GM12801 (cell line): Measurements from ENCODE around the gene BTG1.

Experiments
- TF ChIP-seq, protein P1 (sequence below): IDR thresholded peaks from one replicate; pipeline ENCODE4 v1.5.1; 2011; ENCODE audit warnings: control low read depth; ENCODE audit not compliant: insufficient read length; ENCODE audit errors: extremely low read depth

BTG1 gene

DNA sequence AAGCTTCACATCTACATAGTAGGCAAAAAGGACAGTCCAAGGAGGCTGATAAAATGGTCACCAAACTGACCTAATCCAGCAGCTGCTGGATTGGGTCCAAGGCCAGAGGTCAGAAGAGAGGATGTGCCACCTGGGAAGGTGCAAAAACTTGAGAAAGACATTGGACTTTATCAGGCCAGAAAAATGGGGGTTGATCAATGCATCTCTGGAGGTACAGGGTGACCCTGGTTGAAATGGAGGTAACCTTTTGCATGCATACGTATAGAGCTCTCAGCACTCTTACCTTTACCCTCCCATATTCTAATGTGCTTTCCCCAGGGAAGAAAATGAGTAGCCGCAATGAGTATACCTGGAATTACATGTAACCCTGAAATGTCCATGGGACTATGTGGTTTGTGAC is 16.0 kb downstream of the BTG1 start:
- TF ChIP-seq, protein P1, sequence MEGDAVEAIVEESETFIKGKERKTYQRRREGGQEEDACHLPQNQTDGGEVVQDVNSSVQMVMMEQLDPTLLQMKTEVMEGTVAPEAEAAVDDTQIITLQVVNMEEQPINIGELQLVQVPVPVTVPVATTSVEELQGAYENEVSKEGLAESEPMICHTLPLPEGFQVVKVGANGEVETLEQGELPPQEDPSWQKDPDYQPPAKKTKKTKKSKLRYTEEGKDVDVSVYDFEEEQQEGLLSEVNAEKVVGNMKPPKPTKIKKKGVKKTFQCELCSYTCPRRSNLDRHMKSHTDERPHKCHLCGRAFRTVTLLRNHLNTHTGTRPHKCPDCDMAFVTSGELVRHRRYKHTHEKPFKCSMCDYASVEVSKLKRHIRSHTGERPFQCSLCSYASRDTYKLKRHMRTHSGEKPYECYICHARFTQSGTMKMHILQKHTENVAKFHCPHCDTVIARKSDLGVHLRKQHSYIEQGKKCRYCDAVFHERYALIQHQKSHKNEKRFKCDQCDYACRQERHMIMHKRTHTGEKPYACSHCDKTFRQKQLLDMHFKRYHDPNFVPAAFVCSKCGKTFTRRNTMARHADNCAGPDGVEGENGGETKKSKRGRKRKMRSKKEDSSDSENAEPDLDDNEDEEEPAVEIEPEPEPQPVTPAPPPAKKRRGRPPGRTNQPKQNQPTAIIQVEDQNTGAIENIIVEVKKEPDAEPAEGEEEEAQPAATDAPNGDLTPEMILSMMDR, result no peak

DNA sequence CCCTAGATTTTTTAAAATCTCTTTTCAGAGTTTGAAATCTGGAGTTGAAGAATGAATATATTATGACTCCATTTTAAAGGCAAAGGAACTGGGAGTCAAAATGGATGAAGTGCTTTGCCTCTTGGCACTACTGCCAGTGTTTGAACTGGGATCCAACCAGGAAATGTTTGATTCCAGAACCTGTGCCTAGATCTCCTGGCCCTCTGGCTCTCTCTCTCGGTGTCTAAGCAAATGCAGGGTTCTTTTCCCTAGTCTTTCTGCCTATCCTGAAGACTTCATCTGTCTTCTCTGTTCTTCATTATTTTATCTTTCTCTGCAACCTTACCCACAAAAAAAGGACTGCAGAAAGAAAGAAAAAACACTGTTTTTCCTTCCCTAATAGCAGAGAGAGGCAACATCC is 17.0 kb downstream of the BTG1 start:
- TF ChIP-seq, protein P1, result no peak

DNA sequence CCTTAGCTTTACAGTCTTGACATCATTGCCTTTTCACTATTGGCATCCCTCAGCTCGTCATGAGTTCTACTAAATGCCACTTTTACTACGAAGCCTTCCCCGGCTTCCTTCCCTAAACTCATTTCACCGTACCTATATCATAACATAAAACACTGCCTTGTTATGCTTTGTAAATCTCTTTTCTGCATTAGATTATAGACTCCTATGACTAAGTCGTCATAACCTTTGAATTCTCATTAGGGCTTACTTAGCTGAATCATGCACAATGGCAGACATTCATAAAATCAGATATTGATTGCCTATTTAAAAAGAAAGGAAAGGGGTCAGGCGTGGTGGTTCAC is 21.0 kb downstream of the BTG1 start:
- TF ChIP-seq, protein P1, result no peak

DNA sequence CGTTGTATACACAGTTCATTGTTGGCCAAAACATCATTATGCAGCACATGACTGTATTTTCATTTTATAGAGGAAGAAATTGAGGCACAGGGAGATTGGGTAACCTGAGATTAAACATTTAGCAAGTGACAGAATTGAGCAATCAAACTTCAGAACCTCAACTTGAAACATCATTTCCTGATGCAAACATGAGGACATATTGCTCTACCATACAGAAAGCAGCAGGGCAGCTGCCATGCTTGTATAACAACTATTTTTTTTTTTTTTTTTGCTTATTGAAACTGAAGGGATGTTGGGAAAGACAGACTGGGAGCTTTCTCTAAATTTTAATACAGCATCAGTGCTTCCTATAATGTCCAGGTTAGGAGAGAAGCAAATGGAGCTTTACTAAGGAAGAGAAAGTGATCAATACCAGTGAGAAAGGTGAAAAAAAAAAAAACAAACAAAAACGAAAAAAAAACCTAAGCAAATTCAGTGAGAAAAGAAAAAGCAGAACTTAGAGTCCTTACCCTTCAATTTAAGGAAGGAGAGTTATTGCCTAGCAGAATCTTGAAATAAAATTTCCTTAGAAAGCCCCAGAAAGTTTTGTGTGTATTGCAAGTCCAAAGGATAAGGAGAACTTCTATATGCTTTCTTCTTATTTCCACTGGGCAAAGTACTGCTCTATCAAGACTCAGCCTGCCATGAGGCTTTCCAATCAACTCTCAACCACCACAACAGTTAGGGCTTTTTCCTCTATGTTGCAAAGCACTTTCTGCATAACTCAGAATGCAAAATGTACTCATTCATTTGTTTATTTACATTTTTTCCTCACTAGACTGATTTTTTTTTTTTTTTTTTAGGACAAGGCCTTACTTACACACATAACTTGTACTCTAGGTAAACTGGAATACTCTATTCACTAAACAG is 21.6 kb downstream of the BTG1 start:
- TF ChIP-seq, protein P1, result no peak

DNA sequence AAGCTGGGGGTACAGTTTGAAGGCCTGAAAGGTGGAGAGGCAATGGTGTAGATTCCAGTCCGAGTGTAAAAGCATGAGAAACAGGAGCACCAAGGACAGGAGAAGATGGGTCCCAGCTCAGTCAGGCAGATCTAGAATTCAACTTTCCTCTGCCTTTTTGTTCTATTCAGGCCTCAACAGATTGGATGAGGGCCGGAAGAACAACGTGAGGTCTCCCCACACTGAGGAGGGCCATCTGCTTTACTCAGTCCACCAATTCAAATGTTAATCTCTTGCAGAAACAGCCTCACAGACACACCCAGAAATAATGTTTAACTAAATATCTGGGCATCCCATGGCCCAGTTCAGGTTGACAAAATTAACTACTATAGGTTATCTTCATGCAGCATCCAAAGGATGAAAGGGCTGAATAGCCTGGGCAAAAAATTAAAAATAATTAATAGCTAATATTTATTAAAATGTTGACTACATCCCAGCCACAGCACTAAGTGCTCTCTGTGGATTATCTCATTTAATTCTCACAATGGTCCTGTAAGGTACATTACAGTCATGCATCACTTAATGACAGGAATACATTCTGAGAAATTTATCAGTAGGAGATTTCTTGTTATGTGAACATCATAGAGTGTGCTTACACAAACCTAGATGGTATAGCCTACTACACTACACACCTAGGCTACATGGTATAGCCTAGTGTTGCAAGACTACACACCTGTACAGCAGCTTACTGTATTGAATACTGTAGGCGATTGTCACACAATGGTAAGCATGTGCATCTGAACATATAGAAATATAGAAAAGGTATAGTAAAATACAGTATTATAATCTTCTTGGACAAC is 22.5 kb downstream of the BTG1 start:
- TF ChIP-seq, protein P1, result no peak

DNA sequence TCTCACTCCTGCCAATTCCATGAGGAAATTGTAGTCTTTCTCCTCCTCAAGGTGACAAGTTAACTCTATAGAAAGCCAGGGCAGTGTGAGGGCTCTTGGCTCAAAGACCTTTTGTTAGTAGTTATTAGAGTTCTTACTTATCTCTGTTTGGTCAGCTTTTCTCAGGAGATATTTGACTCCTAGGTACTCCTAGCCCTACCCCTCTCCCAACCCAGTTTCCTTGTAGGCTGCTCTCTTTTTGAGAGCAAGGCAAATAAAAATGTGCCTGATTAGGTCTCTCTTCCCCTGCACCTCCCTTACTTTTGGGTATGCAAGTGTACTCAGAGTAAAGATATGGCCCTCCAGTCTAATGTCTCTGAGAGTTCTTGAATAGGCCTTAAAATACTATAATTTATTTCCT is 23.8 kb downstream of the BTG1 start:
- TF ChIP-seq, protein P1, result no peak

DNA sequence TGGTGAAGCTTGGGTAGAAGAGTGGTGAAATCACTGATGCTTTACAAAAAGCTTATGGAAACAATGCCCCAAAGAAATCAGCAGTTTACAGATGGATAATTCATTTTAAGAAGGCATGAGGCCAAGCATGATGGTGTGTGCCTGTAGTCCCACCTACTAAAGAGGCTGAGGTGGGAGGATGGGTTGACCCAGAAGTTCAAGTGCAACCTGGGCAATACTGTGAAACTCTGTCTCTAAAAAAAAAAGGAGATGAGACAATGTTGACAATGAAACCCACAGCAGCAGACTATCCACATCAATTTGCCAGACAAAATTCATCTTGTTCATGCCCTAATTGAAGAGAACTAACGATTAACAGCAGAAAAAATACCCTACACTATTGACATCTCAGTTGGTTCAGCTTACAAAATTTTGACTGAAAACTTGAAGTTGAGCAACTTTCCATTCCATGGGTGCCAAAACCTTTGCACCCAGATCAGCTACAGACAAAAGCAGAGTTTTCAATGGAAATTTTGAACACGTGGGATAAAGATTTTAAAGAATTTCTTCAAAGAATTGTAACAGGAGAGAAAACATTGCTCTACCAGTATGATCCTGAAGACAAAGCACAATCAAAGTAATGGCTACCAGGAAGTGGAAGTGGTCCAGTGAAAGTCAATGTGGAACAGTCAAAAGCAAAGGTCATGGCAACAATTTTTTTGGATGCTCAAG is 26.7 kb downstream of the BTG1 start:
- TF ChIP-seq, protein P1, result no peak
